Right atrium auricular region (tissue), 2 donors: ENCODE measurements around the gene CDC16. TPM values are rescaled to one million over a fixed set of nuclear protein-coding genes. Genes with fewer than 3 reads are reported as not detected.
A peak's percentile ranks its signal among the peaks of the same experiment; 100 is the strongest.

Experiments used
- DNase-seq: peaks from one replicate; pipeline ENCODE4 v3.0.0-alpha.2; 2019; ENCODE audit warnings: low spot score
- H3K27ac ChIP-seq, 2 donors: fragments of 200-600 bp; sonication (generic); 1 replicate in 1 of 2; 2 replicates in 1 of 2; pipeline ENCODE4 v1.5.1; 2016 to 2019
- H3K27me3 ChIP-seq, 2 donors: fragments of 200-600 bp; sonication (generic); one replicate each; pipeline versions ENCODE4 v1.5.1 to v1.6.0; 2017 to 2019
- H3K36me3 ChIP-seq: fragments of 200-600 bp; sonication (generic); one replicate; pipeline ENCODE4 v1.5.1; 2016
- H3K4me1 ChIP-seq, 2 donors: fragments of 200-600 bp; sonication (generic); one replicate each; pipeline versions ENCODE4 v1.5.1 to v1.6.0; 2017 to 2019
- H3K4me3 ChIP-seq, 2 donors: fragments of 200-600 bp; sonication (generic); 1 replicate in 1 of 2; 2 replicates in 1 of 2; pipeline ENCODE4 v1.5.1; 2017 to 2019; ENCODE audit warnings: mild to moderate bottlenecking in 1 of 2, moderate library complexity in 1 of 2
- H3K9me3 ChIP-seq, 2 donors: fragments of 200-600 bp; sonication (generic); one replicate each; pipeline ENCODE4 v1.5.1; 2019
- total RNA-seq, 2 donors: library from RNA; depleted of rRNA; stranded (reverse); fragments of >200 nt; gene quantifications; one replicate each; pipeline ENCODE4 v1.1.0, GENCODE V29; 2016
- TF ChIP-seq, protein P1 (sequence below), 2 donors: fragments of 200-600 bp; sonication (generic); IDR thresholded peaks; one replicate each; pipeline ENCODE4 v1.5.1; 2019; ENCODE audit warnings: antibody characterized with exemption in 2 of 2

CDC16 gene
- total RNA-seq, 2 donors from 2014 or later: 21.1 to 31.8 TPM

DNA sequence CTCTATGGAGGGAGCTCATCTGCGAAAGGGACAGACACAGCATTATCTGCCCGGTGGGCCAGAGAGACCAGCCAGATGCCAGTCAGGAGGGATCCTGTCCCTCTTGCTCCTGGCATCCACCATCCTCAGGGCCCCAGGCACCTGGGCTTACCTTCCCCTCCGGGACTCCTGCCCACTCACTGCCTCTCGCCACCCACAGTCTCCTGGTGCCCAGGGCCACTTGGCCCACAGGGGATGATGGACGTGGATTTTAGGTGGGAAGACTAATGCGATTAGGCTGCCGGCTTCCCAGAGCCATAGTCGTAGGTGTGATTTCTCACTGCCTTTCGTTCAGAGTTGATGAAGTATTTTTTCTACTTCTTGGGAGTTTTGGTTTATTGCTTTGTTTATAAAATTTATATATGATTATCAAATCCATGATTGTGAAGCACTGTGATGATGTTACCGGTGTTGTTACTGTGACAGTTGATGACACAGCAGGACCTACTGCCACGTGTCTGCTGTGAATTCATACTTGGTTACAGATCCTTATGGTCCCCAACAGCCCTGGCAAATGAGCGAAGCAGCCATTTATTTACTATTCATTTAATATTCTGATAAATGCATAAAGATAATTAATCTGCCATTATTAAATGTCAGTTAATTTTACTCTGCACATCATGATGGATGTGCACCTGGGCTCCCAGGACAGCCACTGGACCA lies 65.1 kb downstream of the CDC16 start:
- Histone ChIP-seq H3K27me3 (no peaks in the 10 kb centered on the region), H3K36me3 (peaks cover 52% of the 10 kb centered on the region), H3K27ac (no peak overlapping the region), H3K4me1 (no peaks in the 10 kb centered on the region), H3K9me3 (no peaks in the 10 kb centered on the region), H3K4me3 (no peak overlapping the region)
- no peak for DNase-seq
- TF ChIP-seq, protein P1, sequence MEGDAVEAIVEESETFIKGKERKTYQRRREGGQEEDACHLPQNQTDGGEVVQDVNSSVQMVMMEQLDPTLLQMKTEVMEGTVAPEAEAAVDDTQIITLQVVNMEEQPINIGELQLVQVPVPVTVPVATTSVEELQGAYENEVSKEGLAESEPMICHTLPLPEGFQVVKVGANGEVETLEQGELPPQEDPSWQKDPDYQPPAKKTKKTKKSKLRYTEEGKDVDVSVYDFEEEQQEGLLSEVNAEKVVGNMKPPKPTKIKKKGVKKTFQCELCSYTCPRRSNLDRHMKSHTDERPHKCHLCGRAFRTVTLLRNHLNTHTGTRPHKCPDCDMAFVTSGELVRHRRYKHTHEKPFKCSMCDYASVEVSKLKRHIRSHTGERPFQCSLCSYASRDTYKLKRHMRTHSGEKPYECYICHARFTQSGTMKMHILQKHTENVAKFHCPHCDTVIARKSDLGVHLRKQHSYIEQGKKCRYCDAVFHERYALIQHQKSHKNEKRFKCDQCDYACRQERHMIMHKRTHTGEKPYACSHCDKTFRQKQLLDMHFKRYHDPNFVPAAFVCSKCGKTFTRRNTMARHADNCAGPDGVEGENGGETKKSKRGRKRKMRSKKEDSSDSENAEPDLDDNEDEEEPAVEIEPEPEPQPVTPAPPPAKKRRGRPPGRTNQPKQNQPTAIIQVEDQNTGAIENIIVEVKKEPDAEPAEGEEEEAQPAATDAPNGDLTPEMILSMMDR (IDR thresholded peaks at IDR 0.05): no peak

DNA sequence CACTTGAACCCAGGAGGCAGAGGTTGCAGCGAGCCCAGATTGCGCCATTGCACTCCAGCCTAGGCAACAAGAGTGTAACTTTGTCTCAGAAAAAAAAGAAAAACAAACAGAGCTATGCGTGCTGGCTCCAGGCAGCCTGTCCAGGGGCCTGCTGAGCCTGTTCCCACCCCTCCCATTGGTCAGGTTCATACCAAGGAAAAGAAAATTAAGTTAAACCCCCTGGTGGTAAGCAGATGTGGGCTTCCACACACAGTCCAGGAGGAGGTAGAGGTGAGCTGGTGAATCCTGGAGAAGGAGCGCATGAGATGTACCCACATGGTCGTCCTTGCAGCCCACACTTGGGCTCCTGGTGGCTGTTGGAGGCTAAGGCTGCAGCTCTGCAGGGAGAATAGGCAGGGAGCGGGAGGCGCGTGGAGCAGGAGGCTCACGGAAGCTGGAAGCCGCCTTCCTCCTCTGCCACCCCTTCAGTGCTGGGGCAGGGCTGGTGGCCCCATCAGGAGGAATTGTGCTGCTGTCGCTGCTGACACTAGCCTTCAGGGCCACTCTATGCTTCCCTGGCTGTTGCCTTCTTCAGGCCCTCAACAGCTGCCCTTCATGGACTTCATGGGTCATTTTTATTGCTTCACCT lies 69.1 kb downstream of the CDC16 start:
- Histone ChIP-seq H3K36me3 (peaks cover 57% of the 10 kb centered on the region), H3K4me1 (no peaks in the 10 kb centered on the region), H3K4me3 (no peak overlapping the region), H3K9me3 (no peaks in the 10 kb centered on the region), H3K27me3 (no peaks in the 10 kb centered on the region), H3K27ac (no peak overlapping the region)
- no peak for DNase-seq
- TF ChIP-seq, protein P1 (IDR thresholded peaks at IDR 0.05): no peak

DNA sequence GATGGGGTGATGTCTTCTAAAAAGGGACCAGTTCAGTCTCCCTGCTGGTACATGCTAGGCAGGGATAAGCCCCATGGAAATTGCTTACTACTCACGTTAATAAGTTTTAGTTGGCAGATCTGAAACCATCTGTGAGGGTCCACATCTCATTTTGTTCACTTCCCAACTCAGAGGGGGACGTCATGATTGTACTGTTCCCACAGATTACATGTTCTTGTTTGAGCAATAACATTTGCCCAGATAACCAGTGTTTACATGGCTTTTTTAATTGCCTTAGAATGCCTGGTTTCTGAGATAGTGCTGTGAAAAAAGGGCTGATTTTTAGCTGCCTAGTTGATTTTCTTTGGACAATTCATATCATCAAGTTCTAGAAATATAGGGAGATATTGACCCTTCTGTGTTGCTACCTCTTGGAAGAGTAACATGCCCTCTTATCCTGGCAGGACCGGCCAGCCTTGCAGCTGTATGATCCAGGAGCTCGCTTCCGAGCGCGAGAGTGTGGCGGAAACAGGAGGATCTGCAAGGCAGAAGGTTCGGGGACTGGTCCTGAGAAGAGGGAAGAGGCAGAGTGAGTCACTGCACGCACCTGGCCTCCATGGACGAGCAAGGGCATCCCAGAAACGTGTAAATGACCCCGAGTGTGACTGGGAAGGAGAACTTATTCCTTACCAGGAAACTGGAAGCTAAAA lies 69.8 kb downstream of the CDC16 start:
- Histone ChIP-seq H3K27ac (no peak overlapping the region), H3K4me3 (no peak overlapping the region), H3K27me3 (no peaks in the 10 kb centered on the region), H3K4me1 (no peaks in the 10 kb centered on the region), H3K9me3 (no peaks in the 10 kb centered on the region), H3K36me3 (peaks cover 50% of the 10 kb centered on the region)
- DNase-seq: no peak
- TF ChIP-seq, protein P1 (IDR thresholded peaks at IDR 0.05): no peak

DNA sequence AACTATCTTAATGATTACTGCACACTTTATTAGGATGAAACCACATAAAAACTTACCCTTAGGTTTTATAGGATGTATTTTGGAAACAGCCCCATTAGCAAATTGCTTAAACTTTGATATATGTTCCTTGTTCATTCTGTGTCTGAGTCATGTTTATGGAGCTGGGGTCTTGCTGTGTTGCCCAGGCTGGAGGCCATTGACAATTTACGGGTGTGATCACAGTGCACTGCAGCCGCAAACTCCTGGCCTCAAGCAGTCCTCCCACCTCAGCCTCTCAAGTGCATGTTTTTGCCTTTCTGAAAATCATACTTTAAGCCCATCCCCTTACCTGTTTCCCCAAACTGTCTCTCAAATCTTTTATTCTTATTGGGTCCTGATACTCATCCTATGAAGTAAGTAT lies 74.4 kb downstream of the CDC16 start:
- DNase-seq: no peak
- TF ChIP-seq, protein P1 (IDR thresholded peaks at IDR 0.05): no peak
- H3K9me3 ChIP-seq: no peaks in the 10 kb centered on the region
- H3K27ac ChIP-seq: no peak overlapping the region
- H3K4me1 ChIP-seq: peaks cover 0 to 7% of the 10 kb centered on the region in 2 donors
- H3K27me3 ChIP-seq: no peaks in the 10 kb centered on the region
- H3K4me3 ChIP-seq: no peak overlapping the region
- H3K36me3 ChIP-seq: peaks cover 15% of the 10 kb centered on the region

DNA sequence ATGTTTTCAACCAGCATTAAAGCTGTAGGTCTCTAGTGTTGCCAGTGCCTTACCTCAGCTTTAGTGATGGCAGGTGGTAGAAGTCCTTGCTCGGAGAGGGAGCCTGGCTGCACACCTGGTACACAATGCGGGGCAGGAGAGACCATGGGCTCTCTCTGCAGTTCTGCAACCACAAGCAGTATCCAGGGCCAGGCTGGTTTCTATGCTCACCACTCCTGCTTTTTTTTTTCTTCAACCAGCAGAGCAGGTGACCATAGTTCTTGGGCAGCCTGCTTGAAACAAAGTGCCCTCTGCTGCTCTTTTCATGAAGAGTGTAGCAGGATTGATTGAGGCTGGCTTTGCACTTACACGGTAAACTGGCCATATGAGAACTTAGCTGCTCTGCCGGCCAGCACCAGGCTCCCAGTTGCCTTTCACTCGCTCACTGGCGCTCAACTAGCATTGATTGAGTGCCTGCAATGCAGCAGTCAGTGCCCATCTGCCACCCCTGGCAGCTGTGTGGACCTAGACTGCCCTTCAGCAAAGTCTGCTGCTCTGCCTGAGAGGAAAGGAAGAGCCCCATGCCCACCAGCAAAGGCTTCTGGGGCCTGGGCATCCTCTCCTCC lies 75.2 kb downstream of the CDC16 start:
- Histone ChIP-seq H3K4me1 (peaks cover 0 to 8% of the 10 kb centered on the region in 2 donors), H3K4me3 (no peak overlapping the region), H3K9me3 (no peaks in the 10 kb centered on the region), H3K27ac (no peak overlapping the region), H3K36me3 (peaks cover 15% of the 10 kb centered on the region), H3K27me3 (no peaks in the 10 kb centered on the region)
- peak; percentile 50 for DNase-seq
- TF ChIP-seq, protein P1 (IDR thresholded peaks at IDR 0.05): no peak
